DMS153 (cell line): ENCODE results near the gene CABCOCO1.
A peak's percentile ranks its signal among the peaks of the same experiment; 100 is the strongest.

Experiments
- DNase-seq: peaks from one replicate; lab custom pipeline; 2025; lab: John Stamatoyannopoulos, UW

The CABCOCO1 gene, protein sequence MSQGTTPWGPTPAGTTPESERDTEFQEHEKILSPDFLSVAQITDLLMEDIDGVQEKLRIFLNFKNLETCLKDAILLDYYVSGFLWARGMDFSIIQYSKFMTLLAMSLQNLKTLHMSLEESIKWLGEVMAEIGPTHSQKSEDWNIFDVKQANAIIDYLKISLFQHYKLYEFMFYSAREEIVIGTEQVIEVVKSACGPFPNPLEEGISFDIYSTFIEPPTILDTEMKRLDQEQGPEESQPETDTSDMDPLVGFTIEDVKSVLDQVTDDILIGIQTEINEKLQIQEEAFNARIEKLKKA

DNA sequence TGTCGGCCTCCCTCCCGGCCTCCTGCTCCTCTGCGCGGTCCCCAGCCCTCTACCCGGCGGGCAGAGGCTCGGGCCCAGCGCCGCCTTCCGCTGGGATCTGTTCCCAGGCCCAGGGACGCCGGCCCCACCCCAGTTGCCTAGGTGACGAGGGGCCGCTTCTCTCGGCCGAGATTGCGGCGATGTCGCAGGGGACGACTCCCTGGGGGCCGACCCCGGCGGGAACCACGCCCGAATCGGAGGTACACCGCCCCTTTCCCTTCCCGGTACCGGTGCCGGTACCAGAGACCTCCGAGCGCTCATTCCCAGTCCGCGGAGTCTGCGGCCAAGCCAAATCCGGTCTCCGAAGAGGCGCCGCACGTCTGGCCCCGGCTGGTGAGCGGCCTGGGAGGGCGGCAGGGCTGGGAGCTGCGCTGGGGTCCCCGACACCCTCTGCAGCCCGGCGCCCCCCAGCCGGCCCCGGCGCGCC, at the start of gene CABCOCO1:
TSS of gene CABCOCO1 (plus strand) at position 136 of the 466 bp plus-strand sequence. CDS start at position 180, 44 bp downstream.
- DNase-seq: peak; percentile 56

DNA sequence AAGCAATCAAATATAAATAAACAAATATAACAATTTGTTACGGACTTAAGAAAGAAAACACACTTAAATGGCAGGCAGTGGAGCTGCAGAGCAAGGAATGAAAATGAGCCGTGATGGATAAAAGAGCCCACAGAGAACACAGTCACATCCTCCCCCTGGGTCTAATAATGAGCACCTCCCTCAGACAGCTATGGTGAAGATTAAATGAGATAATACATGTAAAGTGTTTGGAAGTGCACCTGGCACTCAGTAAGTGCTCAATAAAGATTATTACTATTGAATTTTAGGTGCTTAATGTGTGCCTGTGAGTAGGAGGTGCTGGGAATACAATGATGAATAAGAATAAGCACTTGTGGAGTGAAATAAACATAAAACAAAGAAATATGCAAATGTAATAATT, 49.1 kb upstream of the CABCOCO1 start:
- DNase-seq: no peak

DNA sequence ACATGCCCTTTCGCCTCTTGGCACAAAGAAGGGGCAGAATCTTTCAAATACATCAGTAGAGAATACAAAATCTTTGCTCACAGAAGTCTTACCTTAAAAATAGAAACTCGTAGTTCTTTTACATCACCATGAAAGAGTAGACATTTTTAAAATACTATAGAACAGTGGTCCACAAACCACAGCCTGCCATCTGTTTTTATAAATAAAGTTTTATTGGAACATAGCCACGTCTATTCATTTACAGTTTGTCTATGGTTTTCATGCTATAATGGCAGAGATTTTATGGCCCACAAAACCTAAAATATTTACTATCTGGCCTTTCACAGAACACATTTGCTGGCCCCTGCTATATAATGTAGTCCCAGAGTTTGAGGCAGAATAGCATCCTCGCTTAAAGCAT, 46.1 kb upstream of the CABCOCO1 start:
- no peak for DNase-seq

DNA sequence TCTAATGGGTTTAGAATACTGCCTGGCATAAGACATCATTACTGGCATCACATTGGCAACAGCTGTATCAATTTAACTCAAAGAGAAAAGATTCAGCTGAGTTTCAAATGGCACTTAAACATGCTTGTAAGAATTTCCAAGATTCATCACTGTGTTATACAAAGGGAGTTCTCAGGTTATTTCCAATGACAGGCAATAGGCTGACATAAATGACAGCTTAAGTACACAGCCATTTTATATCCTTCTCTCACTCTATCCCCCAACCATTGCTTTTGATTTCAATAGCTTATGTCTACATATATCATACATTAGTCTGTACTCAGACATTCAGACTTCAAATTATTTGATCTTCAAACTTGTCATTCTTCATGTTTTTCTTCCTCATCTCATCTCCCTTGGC, 45.5 kb upstream of the CABCOCO1 start:
- DNase-seq: no peak

GRCh38 chr10:61617586-61617985, 45.1 kb upstream of the CABCOCO1 start:
- no peak for DNase-seq

DNA sequence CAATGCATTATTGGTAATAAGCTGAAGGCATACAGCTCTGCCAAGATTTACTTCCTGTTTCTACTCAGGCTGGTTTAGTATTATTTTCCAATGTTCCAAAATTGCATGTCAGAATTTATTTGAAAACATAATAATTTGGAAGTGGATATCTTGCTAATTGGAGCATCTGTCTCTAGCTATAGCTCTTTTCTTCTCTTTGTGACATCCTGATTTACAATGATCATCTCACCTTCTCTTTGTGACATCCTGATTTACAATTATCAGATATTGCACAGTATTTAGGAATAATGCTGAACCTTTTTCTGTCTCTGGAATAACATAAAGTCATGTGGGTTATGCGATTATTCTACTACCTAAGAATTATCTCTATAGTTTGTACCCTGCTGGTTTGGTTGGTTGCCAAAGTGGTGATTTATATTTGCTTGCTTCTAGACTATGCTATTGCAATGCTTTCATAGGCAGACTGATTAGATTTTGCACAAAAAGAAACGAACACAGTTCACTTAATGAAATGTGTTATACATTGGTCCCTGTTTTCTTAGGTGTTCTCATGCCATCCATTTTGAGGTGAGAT, 44.3 kb upstream of the CABCOCO1 start:
- DNase-seq: no peak

DNA sequence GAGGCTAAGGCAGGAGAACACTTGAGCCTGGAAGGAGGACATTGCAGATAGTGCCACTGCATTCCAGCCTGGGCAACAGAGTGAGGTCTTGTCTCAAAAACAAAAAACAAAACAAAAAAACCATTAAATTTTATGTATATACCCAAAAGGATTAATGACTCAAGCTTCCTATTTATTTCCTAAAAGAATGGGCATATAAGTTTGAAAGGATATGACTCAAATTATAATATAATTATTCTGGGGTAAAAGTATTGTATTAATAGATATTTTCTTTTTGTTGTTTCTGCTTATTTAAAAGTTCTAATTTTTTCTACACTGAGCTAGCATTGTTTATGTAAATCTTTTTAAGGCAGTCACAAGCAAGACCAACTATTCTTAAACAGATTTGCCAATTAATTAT, 42.2 kb upstream of the CABCOCO1 start:
- no peak for DNase-seq

- DNase-seq: peak; percentile 79
Measured at GRCh38 chr10:61621605-61622051, 41.1 kb upstream of the CABCOCO1 start.

DNA sequence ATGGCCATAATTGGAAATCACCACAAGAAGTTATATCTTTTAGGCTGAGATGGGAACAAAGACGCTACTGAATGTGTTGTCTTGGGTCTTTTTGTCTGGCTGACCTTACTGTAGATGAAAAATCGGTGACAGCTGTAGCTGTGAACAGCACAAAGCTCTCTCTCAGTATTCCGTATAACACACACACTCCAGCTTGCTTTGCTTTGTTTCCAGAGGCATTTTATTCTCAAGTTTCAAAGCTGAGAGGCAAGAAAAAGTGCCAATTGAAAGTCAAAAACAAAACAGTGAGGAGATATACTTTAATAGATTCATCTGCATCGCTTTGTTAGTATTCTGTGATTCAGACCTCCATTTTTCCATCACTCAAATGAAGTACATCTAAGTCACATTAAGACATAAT, 39.6 kb upstream of the CABCOCO1 start:
- peak; percentile 58 for DNase-seq

- DNase-seq: no peak
Measured at GRCh38 chr10:61626209-61626608, 36.5 kb upstream of the CABCOCO1 start.

- no peak for DNase-seq
Measured at GRCh38 chr10:61627266-61627665, 35.5 kb upstream of the CABCOCO1 start.

GRCh38 chr10:61628151-61628874, 34.4 kb upstream of the CABCOCO1 start:
- DNase-seq: no peak

DNA sequence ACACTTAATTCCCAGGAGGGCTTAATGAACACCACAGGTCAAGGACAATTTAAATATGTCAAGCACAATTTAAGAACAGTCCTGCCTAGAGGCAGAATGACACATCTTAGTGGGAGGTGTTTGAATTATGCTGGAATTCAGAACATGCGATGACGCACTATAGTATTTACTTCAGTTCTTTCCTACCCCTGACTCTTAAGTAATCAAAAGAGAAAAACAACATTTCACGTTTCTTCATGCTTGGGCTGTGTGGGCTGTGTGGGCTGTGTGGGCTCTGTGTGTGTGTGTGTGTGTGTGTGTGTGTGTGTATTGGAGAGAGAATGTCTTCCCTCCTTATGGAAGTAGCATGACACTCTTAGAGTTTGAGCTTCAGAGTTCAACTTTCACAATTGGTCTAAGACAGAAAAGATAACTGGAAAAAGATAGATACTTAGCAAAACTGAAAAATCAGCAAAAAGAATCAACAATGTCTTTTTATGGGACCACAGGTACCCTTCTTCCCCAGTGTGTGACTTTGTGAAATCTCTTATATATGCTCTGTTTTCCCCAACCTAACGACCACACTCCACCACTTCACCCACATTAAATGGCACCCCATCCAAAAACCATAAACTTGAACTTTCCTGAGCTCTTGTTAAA, 33.7 kb upstream of the CABCOCO1 start:
- DNase-seq: no peak

- DNase-seq: no peak
Measured at GRCh38 chr10:61629576-61629975, 33.2 kb upstream of the CABCOCO1 start.

DNA sequence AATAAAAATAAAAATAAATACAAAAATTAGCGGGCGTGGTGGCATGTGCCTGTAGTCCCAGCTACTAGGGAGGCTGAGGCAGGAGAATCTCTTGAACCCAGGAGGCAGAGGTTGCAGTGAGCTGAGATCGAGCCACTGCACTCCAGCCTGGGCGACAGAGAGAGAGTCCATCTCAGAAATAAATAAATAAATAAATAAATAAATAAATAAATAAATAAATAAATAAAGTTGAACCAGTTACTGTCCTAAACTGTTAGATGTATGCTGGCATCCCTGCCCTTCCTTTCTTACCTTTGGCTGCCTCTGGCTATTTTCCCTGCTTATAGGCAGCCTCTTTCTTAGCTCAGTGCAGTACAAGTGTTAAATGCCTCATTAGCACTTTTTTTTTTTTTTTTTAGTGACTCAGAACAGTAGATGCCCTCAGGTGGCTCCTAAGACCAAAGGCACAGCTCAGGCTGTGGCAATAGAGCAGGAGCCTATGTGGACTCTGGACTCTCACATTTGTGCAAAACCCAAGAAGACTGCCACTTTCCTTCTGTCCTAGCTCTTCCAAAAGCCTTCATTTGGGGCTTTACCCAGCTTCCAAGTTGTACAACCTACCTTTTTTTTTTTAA, 30.6 kb upstream of the CABCOCO1 start:
- no peak for DNase-seq

GRCh38 chr10:61633665-61634064, 29.1 kb upstream of the CABCOCO1 start:
- DNase-seq: no peak

DNA sequence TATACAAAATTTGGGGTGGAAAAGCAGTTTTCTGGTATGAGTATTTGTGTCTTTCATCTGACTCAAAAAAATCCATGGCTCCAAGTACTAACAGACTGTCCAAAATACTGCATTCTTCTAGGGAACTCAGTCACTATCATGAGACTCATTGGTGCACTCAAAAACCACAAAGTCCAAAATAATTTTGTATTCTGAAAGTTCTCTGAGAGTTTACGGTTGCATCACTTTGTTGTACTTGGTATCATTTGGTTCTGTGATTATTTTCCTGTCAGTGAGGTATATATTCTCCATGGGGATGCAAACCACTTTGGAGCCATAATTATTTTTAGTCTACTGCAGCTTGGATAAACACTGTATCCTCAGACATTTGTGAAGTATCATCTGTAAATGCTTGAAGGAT, 28.0 kb upstream of the CABCOCO1 start:
- DNase-seq: no peak

DNA sequence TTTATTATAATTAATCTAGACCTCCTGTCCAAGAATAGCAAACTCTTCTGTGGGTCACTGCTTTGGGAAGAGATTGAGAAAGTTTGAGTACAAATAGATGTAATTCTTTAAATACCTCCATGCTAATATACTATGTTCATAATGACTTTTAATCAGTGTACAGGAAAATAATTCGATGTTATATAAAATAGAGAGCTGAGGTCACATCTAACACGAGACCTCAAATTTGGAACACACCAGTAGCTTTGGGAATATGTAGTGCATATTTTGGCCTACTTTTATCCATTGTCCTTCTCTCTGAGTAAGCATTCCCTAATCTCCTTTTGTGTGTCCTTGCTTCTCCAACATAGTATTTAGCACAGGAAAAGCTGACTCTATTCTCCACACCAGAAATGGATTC, 27.3 kb upstream of the CABCOCO1 start:
- no peak for DNase-seq

DNA sequence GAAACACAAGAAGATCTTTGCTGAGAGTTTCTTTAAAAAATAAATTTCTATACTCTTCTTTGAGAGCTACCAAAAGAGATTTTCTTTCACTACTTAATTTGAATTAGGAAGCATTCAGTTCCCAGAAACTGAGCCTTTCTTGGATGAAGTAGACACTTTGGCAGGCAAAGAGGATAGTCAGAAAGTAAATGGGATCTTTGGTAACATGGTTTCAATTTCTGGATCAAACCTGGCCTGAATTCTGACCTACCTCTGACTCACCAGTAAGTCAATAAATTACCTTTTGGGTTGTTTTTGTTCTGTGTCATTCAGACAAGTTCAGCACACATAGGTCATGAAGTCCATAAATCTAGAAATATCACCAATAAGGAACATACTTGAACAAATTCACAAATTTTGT, 26.8 kb upstream of the CABCOCO1 start:
- no peak for DNase-seq

- no peak for DNase-seq
Measured at GRCh38 chr10:61639952-61640351, 22.8 kb upstream of the CABCOCO1 start.

GRCh38 chr10:61640856-61641255, 21.9 kb upstream of the CABCOCO1 start:
- DNase-seq: no peak

DNA sequence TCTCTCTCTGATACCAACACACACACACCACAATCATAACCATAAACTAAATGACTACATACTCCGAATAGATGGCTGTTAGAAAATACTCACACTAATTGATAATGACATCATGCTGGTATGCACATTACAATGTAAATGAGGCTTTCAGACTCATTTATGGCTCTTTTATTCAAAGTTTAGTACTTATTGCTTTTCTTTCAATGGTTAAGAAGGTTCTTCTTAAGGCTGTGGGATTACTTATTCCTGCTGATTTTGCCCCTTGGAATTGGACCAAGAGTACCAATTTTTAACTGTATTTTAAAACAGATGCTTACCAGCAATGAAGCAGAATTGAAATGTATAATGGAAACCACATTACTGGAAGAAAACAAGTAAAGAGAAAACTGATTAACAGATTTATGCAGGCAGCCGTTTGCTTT, 20.6 kb upstream of the CABCOCO1 start:
- no peak for DNase-seq
